ENCODE data around the gene MYBPH.

Gene MYBPH

GRCh38 chr1:203140743-203141520, 34.7 kb downstream of the MYBPH start:
- H3K9me2 ChIP-seq (replicated peaks; ENCODE audit: low read depth, low read length) = no peaks in the 10 kb centered on the region
- no peak overlapping the region for H2AFZ ChIP-seq (ENCODE audit: low read length)
- no peak overlapping the region for H3K4me3 ChIP-seq (ENCODE audit: low read length, poor library complexity, severe bottlenecking)
- H3K9me3 ChIP-seq (ENCODE audit: insufficient read depth, low read depth, low read length) = no peaks in the 10 kb centered on the region
- H3F3A ChIP-seq (ENCODE audit: low read depth) = no peaks in the 10 kb centered on the region
- no peak for TF ChIP-seq CTCF (conservative IDR thresholded peaks at IDR 0.05; ENCODE audit: low read length)
- no peak for TF ChIP-seq EZH2phosphoT487 (IDR thresholded peaks at IDR 0.05; ENCODE audit: borderline replicate concordance)
- H3K79me2 ChIP-seq (ENCODE audit: insufficient read depth, low read length) = no peaks in the 10 kb centered on the region
- H3K36me3 ChIP-seq (ENCODE audit: insufficient read depth, low read length) = no peaks in the 10 kb centered on the region
- H3K9ac ChIP-seq (ENCODE audit: low read depth, low read length, poor library complexity, severe bottlenecking) = no peak overlapping the region
- H4K20me1 ChIP-seq (ENCODE audit: insufficient read depth, low read length, poor library complexity, severe bottlenecking) = no peaks in the 10 kb centered on the region
- peaks cover 9% of the 10 kb centered on the region for H3K4me1 ChIP-seq (ENCODE audit: insufficient read depth, low read length, poor library complexity, severe bottlenecking)
- no peaks in the 10 kb centered on the region for H3K27me3 ChIP-seq (ENCODE audit: insufficient read depth, low read length, poor library complexity, severe bottlenecking)
- no peak overlapping the region for H3K4me2 ChIP-seq (ENCODE audit: low read depth, low read length, poor library complexity, severe bottlenecking)

GRCh38 chr1:203139976-203140475, 35.6 kb downstream of the MYBPH start:
- TF ChIP-seq EZH2phosphoT487 (IDR thresholded peaks at IDR 0.05; ENCODE audit: borderline replicate concordance) (no peak), CTCF (conservative IDR thresholded peaks at IDR 0.05; ENCODE audit: low read length) (no peak)
- no peaks in the 10 kb centered on the region for H3K9me3 ChIP-seq (ENCODE audit: insufficient read depth, low read depth, low read length)

GRCh38 chr1:203138066-203138465, 37.6 kb downstream of the MYBPH start:
- H3F3A ChIP-seq (ENCODE audit: low read depth) = no peaks in the 10 kb centered on the region
- peaks cover 14% of the 10 kb centered on the region for H3K4me1 ChIP-seq (ENCODE audit: insufficient read depth, low read length, poor library complexity, severe bottlenecking)
- H3K9me3 ChIP-seq (ENCODE audit: insufficient read depth, low read depth, low read length) = no peaks in the 10 kb centered on the region
- no peaks in the 10 kb centered on the region for H3K79me2 ChIP-seq (ENCODE audit: insufficient read depth, low read length)
- no peaks in the 10 kb centered on the region for H4K20me1 ChIP-seq (ENCODE audit: insufficient read depth, low read length, poor library complexity, severe bottlenecking)
- H3K9ac ChIP-seq (ENCODE audit: low read depth, low read length, poor library complexity, severe bottlenecking) = no peak overlapping the region
- TF ChIP-seq EZH2phosphoT487 (IDR thresholded peaks at IDR 0.05; ENCODE audit: borderline replicate concordance) (no peak), CTCF (conservative IDR thresholded peaks at IDR 0.05; ENCODE audit: low read length) (no peak)
- no peak overlapping the region for H3K4me3 ChIP-seq (ENCODE audit: low read length, poor library complexity, severe bottlenecking)
- no peak overlapping the region for H2AFZ ChIP-seq (ENCODE audit: low read length)
- no peak overlapping the region for H3K4me2 ChIP-seq (ENCODE audit: low read depth, low read length, poor library complexity, severe bottlenecking)
- H3K36me3 ChIP-seq (ENCODE audit: insufficient read depth, low read length) = no peaks in the 10 kb centered on the region
- H3K27me3 ChIP-seq (ENCODE audit: insufficient read depth, low read length, poor library complexity, severe bottlenecking) = no peaks in the 10 kb centered on the region
- no peaks in the 10 kb centered on the region for H3K9me2 ChIP-seq (replicated peaks; ENCODE audit: low read depth, low read length)

More at GRCh38 chr1:203139976-203140475, 35.6 kb downstream of the MYBPH start:
- Histone ChIP-seq H3K4me2 (ENCODE audit: low read depth, low read length, poor library complexity, severe bottlenecking) (no peak overlapping the region), H2AFZ (ENCODE audit: low read length) (no peak overlapping the region), H3K27me3 (ENCODE audit: insufficient read depth, low read length, poor library complexity, severe bottlenecking) (no peaks in the 10 kb centered on the region), H3K4me1 (ENCODE audit: insufficient read depth, low read length, poor library complexity, severe bottlenecking) (peaks cover 14% of the 10 kb centered on the region), H3F3A (ENCODE audit: low read depth) (no peaks in the 10 kb centered on the region), H4K20me1 (ENCODE audit: insufficient read depth, low read length, poor library complexity, severe bottlenecking) (no peaks in the 10 kb centered on the region), H3K4me3 (ENCODE audit: low read length, poor library complexity, severe bottlenecking) (no peak overlapping the region), H3K79me2 (ENCODE audit: insufficient read depth, low read length) (no peaks in the 10 kb centered on the region), H3K36me3 (ENCODE audit: insufficient read depth, low read length) (no peaks in the 10 kb centered on the region), H3K9ac (ENCODE audit: low read depth, low read length, poor library complexity, severe bottlenecking) (no peak overlapping the region), H3K9me2 (replicated peaks; ENCODE audit: low read depth, low read length) (no peaks in the 10 kb centered on the region)
